C1 segment of cervical spinal cord (tissue), 14 donors: Measurements from ENCODE around the gene CETN2.
A peak's percentile ranks its signal among the peaks of the same experiment; 100 is the strongest.
"Not testable (repeated sequence)": the region's sequence is repeated elsewhere in the genome, so short reads cannot be mapped to it uniquely, and the experiment has no call there.

Experiments used
- DNase-seq, 14 donors: peaks; one replicate each; lab custom pipeline; 2025; lab: John Stamatoyannopoulos, UW

The CETN2 gene

GRCh38 chrX:152832520-152832919 is 2.0 kb upstream of the CETN2 start:
- DNase-seq, result no peak

- DNase-seq, result no peak
Observed at GRCh38 chrX:152831391-152831790, 834 bp upstream of the CETN2 start.

- DNase-seq, result no peak
Observed at GRCh38 chrX:152824841-152825374, 5.6 kb downstream of the CETN2 start.

GRCh38 chrX:152823657-152824056 is 6.9 kb downstream of the CETN2 start:
- DNase-seq, result no peak

GRCh38 chrX:152822383-152823086 is 8.0 kb downstream of the CETN2 start:
- DNase-seq, result no peak

- no peak for DNase-seq
Observed at GRCh38 chrX:152821145-152821765, 9.3 kb downstream of the CETN2 start.

GRCh38 chrX:152819732-152820131 is 10.8 kb downstream of the CETN2 start:
- no peak for DNase-seq

- no peak for DNase-seq
Observed at GRCh38 chrX:152819266-152819665, 11.3 kb downstream of the CETN2 start.

GRCh38 chrX:152818356-152818755 is 12.2 kb downstream of the CETN2 start:
- DNase-seq, result no peak

- DNase-seq, result peak in 3 of 14 donors; percentile 0 to 27 (median 3)
Observed at GRCh38 chrX:152817078-152817764, 13.3 kb downstream of the CETN2 start.

GRCh38 chrX:152814048-152814447 is 16.5 kb downstream of the CETN2 start:
- no peak for DNase-seq

- DNase-seq, result no peak
Observed at GRCh38 chrX:152813206-152813605, 17.4 kb downstream of the CETN2 start.

GRCh38 chrX:152810403-152810802 is 20.2 kb downstream of the CETN2 start:
- no peak for DNase-seq

GRCh38 chrX:152806035-152806434 is 24.5 kb downstream of the CETN2 start:
- DNase-seq, result no peak

- DNase-seq, result no peak
Observed at GRCh38 chrX:152798945-152799344, 31.6 kb downstream of the CETN2 start.

- DNase-seq, result not testable (repeated sequence)
Observed at GRCh38 chrX:152787062-152787461, 43.5 kb downstream of the CETN2 start.
